Fibroblast of villous mesenchyme (primary cell): ENCODE results near the gene PURA. TPM values are rescaled to one million over a fixed set of nuclear protein-coding genes. Genes with fewer than 3 reads are reported as not detected.

Experiments used
- DNase-seq: peaks from one replicate; pipeline ENCODE4 v3.0.0-alpha.2; 2010; ENCODE audit warnings: low read depth
- H3K4me3 ChIP-seq: 2 replicates; pipeline ENCODE4 v1.5.1; 2011; ENCODE audit warnings: low read depth, mild to moderate bottlenecking, low read length
- CTCF ChIP-seq: IDR thresholded peaks from 2 replicates; pipeline ENCODE4 v1.5.1; 2012; ENCODE audit warnings: low read depth, mild to moderate bottlenecking, low read length; ENCODE audit not compliant: insufficient read depth
- total RNA-seq: library from RNA; depleted of rRNA; stranded (reverse); fragments of >200 nt; gene quantifications from 2 replicates; pipeline ENCODE4 v1.2.3, GENCODE V29; 2012

Gene PURA
- total RNA-seq, 1 donor: 26.3 TPM

DNA sequence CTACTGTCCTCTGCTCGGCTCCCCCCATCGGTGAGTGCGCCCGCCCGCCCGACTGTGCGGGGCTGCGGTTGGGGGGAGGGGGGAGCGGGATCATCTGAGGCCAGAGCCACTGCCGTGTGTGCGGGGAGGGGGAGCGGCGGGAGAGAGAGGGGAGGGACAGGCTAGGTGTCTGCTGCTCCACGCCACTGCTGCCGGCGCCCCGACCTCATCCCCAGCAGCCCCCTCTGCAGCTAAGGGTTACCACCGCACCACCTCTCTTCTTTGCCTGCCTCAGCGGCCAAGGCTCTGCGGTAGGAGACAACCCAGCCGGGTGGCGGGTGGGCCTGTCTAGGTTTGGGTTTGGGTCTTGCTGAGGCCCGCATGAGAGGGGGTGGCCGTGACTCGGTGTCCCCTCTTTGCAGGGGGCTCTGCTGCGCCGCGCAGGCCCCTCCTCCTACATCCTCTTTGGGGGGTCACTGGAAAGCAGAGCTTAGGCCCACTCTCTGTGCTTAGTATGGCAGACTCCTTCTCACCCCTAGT is 670 bp upstream of the PURA start:
- no peak for DNase-seq
- TF ChIP-seq CTCF: peak; percentile 5
- peak overlapping the region; percentile 75 for H3K4me3 ChIP-seq

DNA sequence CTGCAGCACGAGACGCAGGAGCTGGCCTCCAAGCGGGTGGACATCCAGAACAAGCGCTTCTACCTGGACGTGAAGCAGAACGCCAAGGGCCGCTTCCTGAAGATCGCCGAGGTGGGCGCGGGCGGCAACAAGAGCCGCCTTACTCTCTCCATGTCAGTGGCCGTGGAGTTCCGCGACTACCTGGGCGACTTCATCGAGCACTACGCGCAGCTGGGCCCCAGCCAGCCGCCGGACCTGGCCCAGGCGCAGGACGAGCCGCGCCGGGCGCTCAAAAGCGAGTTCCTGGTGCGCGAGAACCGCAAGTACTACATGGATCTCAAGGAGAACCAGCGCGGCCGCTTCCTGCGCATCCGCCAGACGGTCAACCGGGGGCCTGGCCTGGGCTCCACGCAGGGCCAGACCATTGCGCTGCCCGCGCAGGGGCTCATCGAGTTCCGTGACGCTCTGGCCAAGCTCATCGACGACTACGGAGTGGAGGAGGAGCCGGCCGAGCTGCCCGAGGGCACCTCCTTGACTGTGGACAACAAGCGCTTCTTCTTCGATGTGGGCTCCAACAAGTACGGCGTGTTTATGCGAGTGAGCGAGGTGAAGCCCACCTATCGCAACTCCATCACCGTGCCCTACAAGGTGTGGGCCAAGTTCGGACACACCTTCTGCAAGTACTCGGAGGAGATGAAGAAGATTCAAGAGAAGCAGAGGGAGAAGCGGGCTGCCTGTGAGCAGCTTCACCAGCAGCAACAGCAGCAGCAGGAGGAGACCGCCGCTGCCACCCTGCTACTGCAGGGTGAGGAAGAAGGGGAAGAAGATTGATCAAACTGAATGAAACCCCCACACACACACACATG is 654 bp downstream of the PURA start:
- peak; percentile 66 for DNase-seq
- H3K4me3 ChIP-seq: peak overlapping the region; percentile 75
- no peak for TF ChIP-seq CTCF

DNA sequence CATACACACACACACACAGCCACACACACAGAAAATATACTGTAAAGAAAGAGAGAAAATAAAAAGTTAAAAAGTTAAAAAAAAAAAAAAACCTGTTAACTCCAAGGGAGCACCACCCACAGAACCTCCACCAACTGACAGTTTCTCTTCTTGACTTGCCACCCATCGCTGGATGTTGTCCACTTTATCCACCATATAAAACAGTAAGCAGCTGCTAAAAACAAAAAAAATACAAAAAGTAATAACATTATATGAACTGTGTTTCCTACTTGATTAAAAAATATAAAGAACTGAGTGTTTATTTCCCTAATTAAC is 1.2 kb downstream of the PURA start:
- TF ChIP-seq CTCF: no peak
- peak overlapping the region; percentile 75 for H3K4me3 ChIP-seq
- DNase-seq: no peak

DNA sequence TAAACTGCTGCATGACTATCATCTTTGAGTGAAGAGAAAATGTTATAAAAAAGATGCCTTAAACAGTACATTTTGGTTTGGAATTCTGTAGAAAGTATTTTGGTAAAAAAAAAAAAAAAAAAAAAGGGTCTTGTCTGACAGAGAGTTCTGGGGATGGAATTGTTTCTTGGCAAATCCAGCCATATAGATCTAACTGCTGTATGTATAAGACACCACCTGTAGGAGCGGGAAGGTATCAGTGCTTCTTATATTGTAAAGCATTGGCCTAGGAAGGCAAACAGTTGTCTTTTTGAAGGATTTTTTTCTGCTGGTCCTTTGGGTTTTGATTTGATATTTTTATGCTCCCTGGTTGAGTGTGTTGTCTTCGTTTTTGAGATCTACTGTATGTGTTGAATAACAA is 2.8 kb downstream of the PURA start:
- H3K4me3 ChIP-seq: no peak overlapping the region
- no peak for DNase-seq
- TF ChIP-seq CTCF: no peak

DNA sequence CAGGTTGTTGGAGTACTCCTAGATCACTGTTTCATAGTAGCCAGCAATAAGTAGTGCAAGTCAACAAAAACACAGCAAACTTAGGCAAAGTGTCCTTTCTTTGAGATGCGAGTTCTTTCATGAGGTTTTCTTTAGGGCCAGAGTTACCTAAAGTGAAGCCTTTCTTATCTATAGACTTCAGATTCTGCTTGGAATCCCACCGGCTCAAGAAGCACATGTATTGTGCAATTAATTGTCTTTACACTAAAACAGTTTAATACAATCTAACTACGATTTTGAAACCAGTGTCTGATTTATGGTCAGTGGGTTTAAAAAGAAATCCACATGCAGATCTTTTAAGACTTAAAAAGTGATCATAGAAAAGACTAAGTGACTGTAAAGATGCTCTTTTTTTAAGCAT is 3.6 kb downstream of the PURA start:
- no peak for DNase-seq
- TF ChIP-seq CTCF: no peak
- H3K4me3 ChIP-seq: no peak overlapping the region

DNA sequence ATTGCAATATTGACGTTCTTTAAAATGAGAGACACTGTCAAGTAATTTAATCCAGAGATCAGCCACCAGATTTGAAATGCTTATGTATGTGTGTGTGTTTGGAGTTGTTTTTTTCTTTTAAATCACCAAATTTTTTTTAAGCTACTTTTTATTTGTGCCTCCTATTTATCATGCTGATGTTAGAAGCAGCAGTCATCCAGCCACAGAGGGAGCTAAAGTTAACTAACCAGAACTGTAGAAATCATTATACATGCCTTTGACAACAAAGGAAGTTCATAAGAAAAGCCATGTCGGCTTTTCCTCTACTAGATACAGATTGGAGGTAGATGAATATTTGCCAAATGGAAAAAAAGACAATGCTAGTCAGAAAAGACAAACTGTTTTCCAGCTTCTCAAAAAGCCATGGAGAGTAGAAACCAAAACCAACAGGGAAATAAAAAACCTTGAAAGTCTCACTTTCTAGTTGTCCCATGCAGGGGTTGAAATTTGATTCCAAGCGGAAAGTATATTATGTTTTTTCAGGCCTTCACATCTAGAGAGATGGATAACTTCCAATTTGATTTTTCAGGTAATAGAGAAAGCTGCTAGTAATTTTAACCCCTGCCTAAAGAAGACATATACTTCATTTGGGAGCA is 4.5 kb downstream of the PURA start:
- TF ChIP-seq CTCF: no peak
- DNase-seq: no peak
- no peak overlapping the region for H3K4me3 ChIP-seq

GRCh38 chr5:140125637-140126036 is 11.7 kb downstream of the PURA start, which contains the start of gene IGIP:
Gene IGIP (plus strand): TSS chr5:140125937. CDS start chr5:140128477, 2,540 bp downstream.
- H3K4me3 ChIP-seq: no peak within 1 kb of the TSS
- no peak for TF ChIP-seq CTCF
- DNase-seq: no peak
